Neural progenitor cell (in vitro differentiated cells): Measurements from ENCODE around the gene OR1Q1.

ENCODE experiments used
- CTCF ChIP-seq: fragments of 200-600 bp; sonication (generic); IDR thresholded peaks from 2 replicates; pipeline ENCODE4 v1.5.1; 2017; ENCODE audit warnings: antibody characterized with exemption, mild to moderate bottlenecking
- EZH2 ChIP-seq: fragments of 200-600 bp; sonication (generic); IDR thresholded peaks from 2 replicates; pipeline ENCODE4 v1.6.1; 2017; ENCODE audit warnings: antibody characterized with exemption, mild to moderate bottlenecking, moderate library complexity
- EZH2phosphoT487 ChIP-seq: fragments of 200-600 bp; sonication (generic); IDR thresholded peaks from 2 replicates; pipeline ENCODE4 v1.6.1; 2017; ENCODE audit warnings: antibody characterized with exemption

GRCh38 chr9:122614362-122614761, at the start of gene OR1Q1:
- TF ChIP-seq CTCF (no peak), EZH2 (no peak), EZH2phosphoT487 (no peak)
